NCI-H2196 (cell line): Measurements from ENCODE around the gene MYLK2.
"Not testable (repeated sequence)": the region's sequence is repeated elsewhere in the genome, so short reads cannot be mapped to it uniquely, and the experiment has no call there.

ENCODE experiments used
- DNase-seq: peaks from one replicate; lab custom pipeline; 2025; ENCODE audit not compliant: unreplicated experiment; lab: John Stamatoyannopoulos, UW

The MYLK2 gene

GRCh38 chr20:31819083-31819784 is at the start of gene MYLK2:
Gene MYLK2 (plus strand): TSS chr20:31819356. CDS start chr20:31819581, 225 bp downstream.
- DNase-seq: peak; percentile 43

- no peak for DNase-seq
Measured at GRCh38 chr20:31769681-31770080, 49.5 kb upstream of the MYLK2 start.

GRCh38 chr20:31770243-31770642 is 48.9 kb upstream of the MYLK2 start:
- DNase-seq: no peak

- no peak for DNase-seq
Measured at GRCh38 chr20:31774408-31774807, 44.7 kb upstream of the MYLK2 start.

- DNase-seq: no peak
Measured at GRCh38 chr20:31780839-31781238, 38.3 kb upstream of the MYLK2 start.

- no peak for DNase-seq
Measured at GRCh38 chr20:31781945-31782344, 37.2 kb upstream of the MYLK2 start.

GRCh38 chr20:31784354-31785044 is 34.7 kb upstream of the MYLK2 start:
- DNase-seq: no peak

GRCh38 chr20:31785089-31785488 is 34.1 kb upstream of the MYLK2 start:
- DNase-seq: no peak

GRCh38 chr20:31788578-31788977 is 30.6 kb upstream of the MYLK2 start:
- DNase-seq: no peak

GRCh38 chr20:31790401-31790800 is 28.8 kb upstream of the MYLK2 start:
- no peak for DNase-seq

- no peak for DNase-seq
Measured at GRCh38 chr20:31797364-31797763, 21.8 kb upstream of the MYLK2 start.

- no peak for DNase-seq
Measured at GRCh38 chr20:31801508-31801907, 17.6 kb upstream of the MYLK2 start.

- no peak for DNase-seq
Measured at GRCh38 chr20:31803552-31804291, 15.4 kb upstream of the MYLK2 start.

- no peak for DNase-seq
Measured at GRCh38 chr20:31806564-31807355, 12.4 kb upstream of the MYLK2 start.

- no peak for DNase-seq
Measured at GRCh38 chr20:31808481-31808880, 10.7 kb upstream of the MYLK2 start.

GRCh38 chr20:31809661-31810060 is 9.5 kb upstream of the MYLK2 start:
- no peak for DNase-seq

- DNase-seq: no peak
Measured at GRCh38 chr20:31811198-31811597, 8.0 kb upstream of the MYLK2 start.

GRCh38 chr20:31811796-31812728 is 7.1 kb upstream of the MYLK2 start:
- no peak for DNase-seq

GRCh38 chr20:31813611-31814010 is 5.5 kb upstream of the MYLK2 start:
- no peak for DNase-seq

- not testable (repeated sequence) for DNase-seq
Measured at GRCh38 chr20:31814142-31814541, 5.0 kb upstream of the MYLK2 start.
